ENCODE results near the gene KDM2B.
A peak's percentile ranks its signal among the peaks of the same experiment; 100 is the strongest.

GRCh38 chr12:121537814-121538698 is 42.8 kb downstream of the KDM2B start:
- TF ChIP-seq, protein P1, sequence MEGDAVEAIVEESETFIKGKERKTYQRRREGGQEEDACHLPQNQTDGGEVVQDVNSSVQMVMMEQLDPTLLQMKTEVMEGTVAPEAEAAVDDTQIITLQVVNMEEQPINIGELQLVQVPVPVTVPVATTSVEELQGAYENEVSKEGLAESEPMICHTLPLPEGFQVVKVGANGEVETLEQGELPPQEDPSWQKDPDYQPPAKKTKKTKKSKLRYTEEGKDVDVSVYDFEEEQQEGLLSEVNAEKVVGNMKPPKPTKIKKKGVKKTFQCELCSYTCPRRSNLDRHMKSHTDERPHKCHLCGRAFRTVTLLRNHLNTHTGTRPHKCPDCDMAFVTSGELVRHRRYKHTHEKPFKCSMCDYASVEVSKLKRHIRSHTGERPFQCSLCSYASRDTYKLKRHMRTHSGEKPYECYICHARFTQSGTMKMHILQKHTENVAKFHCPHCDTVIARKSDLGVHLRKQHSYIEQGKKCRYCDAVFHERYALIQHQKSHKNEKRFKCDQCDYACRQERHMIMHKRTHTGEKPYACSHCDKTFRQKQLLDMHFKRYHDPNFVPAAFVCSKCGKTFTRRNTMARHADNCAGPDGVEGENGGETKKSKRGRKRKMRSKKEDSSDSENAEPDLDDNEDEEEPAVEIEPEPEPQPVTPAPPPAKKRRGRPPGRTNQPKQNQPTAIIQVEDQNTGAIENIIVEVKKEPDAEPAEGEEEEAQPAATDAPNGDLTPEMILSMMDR (optimal IDR thresholded peaks at IDR 0.05 in 1 of 3, IDR thresholded peaks at IDR 0.05 in 1 of 3, conservative IDR thresholded peaks at IDR 0.05 in 1 of 3; ENCODE audit: extremely low read depth in 1 of 3, insufficient read depth in 2 of 3, low read length in 3 of 3): no peak
- peak; percentile 55 for TF ChIP-seq EZH2 (IDR thresholded peaks at IDR 0.05; ENCODE audit: low read length)

Data from keratinocyte (primary cell).